ENCODE data around the gene RELL1. TPM values are rescaled to one million over a fixed set of nuclear protein-coding genes. Genes with fewer than 3 reads are reported as not detected.

Gene RELL1
- total RNA-seq, 5 donors from 2014 or later (not counting 1 experiment from before 2014, with no cell fraction given) = 21.6 to 30.1 (median 25.9) TPM

- H3K27me3 ChIP-seq (replicated peaks in 1 of 2; ENCODE audit: control insufficient read depth in 2 of 2, extremely low read depth in 1 of 2, insufficient read depth in 2 of 2, low read length in 1 of 2) = no peaks in the 10 kb centered on the region
- no peak overlapping the region for H3K4me3 ChIP-seq (ENCODE audit: control insufficient read depth in 1 of 2, extremely low read depth in 1 of 2, low read length in 1 of 2)
- DNase-seq (no peak), ATAC-seq (replicated peaks in 1 of 4) (no peak)
- no peak overlapping the region for H3K27ac ChIP-seq (ENCODE audit: low read length)
- Mint-ChIP-seq H3K27ac (no peak overlapping the region), H3K27me3 (no peaks in the 10 kb centered on the region), H3K9me3 (no peaks in the 10 kb centered on the region), H3K4me3 (no peak overlapping the region), H3K36me3 (peaks cover 56% of the 10 kb centered on the region), H3K4me1 (peaks cover 0 to 1% (median 0%) of the 10 kb centered on the region in 3 donors)
- H3K36me3 ChIP-seq (ENCODE audit: control insufficient read depth in 2 of 2, extremely low read depth in 1 of 2, insufficient read depth in 1 of 2, low read length in 1 of 2) = peaks cover 16 to 41% of the 10 kb centered on the region in 2 donors
- H3K9me3 ChIP-seq = no peaks in the 10 kb centered on the region
- CTCF ChIA-PET = no interaction called here
- no peaks in the 10 kb centered on the region for H3K4me1 ChIP-seq (ENCODE audit: control insufficient read depth in 1 of 2, extremely low read depth in 1 of 2, insufficient read depth in 2 of 2, low read length in 2 of 2)
- WGBS (ENCODE audit: insufficient coverage) = 100% methylated on average over 3 of the region's 4 CpGs
- POLR2A ChIA-PET = no interaction called here
Measured at GRCh38 chr4:37628977-37629609, 57.1 kb downstream of the RELL1 start.

- peak overlapping the region in 1 of 2 donors; percentile 59 for H3K27ac Mint-ChIP-seq
- no peak overlapping the region for H3K4me3 Mint-ChIP-seq
- Histone ChIP-seq H3K4me3 (ENCODE audit: control insufficient read depth in 1 of 2, extremely low read depth in 1 of 2, low read length in 1 of 2) (no peak overlapping the region), H3K4me1 (ENCODE audit: control insufficient read depth in 1 of 2, extremely low read depth in 1 of 2, insufficient read depth in 2 of 2, low read length in 2 of 2) (no peaks in the 10 kb centered on the region), H3K27ac (ENCODE audit: low read length) (no peak overlapping the region), H3K9me3 (no peaks in the 10 kb centered on the region), H3K36me3 (ENCODE audit: control insufficient read depth in 2 of 2, extremely low read depth in 1 of 2, insufficient read depth in 1 of 2, low read length in 1 of 2) (peaks cover 14 to 39% of the 10 kb centered on the region in 2 donors), H3K27me3 (replicated peaks in 1 of 2; ENCODE audit: control insufficient read depth in 2 of 2, extremely low read depth in 1 of 2, insufficient read depth in 2 of 2, low read length in 1 of 2) (no peaks in the 10 kb centered on the region)
- H3K9me3 Mint-ChIP-seq = no peaks in the 10 kb centered on the region
- ATAC-seq (replicated peaks in 1 of 4) = no peak
- WGBS (ENCODE audit: insufficient coverage) = 100% methylated on average over 2 of the region's 3 CpGs
- H3K27me3 Mint-ChIP-seq = no peaks in the 10 kb centered on the region
- H3K36me3 Mint-ChIP-seq = peaks cover 59% of the 10 kb centered on the region
- POLR2A ChIA-PET = no interaction called here
- H3K4me1 Mint-ChIP-seq = peaks cover 0 to 5% (median 1%) of the 10 kb centered on the region in 3 donors
- CTCF ChIA-PET = no interaction called here
- no peak for DNase-seq
Measured at GRCh38 chr4:37627263-37627662, 58.9 kb downstream of the RELL1 start.

DNA sequence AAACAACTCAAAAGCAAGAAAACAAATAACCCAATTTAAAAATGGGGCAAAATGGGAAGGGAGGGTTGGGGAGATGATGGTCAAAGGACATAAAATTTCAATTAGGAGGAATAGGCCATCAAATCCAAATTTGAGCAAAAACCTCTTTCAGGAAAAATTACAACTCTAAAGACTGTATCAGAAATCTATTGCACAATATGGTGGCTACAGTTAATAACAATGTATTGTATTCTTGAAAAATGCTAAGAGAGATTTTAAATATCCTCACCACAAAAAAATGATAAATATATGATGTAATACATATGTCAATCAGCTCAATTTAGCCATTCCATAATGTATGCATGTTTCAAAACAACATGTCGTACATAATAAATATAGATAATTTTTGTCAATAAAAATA, 60.7 kb downstream of the RELL1 start:
- no peak for ATAC-seq (replicated peaks in 1 of 4)
- no peaks in the 10 kb centered on the region for H3K9me3 ChIP-seq
- no peaks in the 10 kb centered on the region for H3K27me3 ChIP-seq (replicated peaks in 1 of 2; ENCODE audit: control insufficient read depth in 2 of 2, extremely low read depth in 1 of 2, insufficient read depth in 2 of 2, low read length in 1 of 2)
- Mint-ChIP-seq H3K4me3 (no peak overlapping the region), H3K4me1 (peaks cover 0 to 5% (median 1%) of the 10 kb centered on the region in 3 donors), H3K36me3 (peaks cover 53% of the 10 kb centered on the region), H3K27me3 (no peaks in the 10 kb centered on the region), H3K27ac (no peak overlapping the region), H3K9me3 (no peaks in the 10 kb centered on the region)
- DNase-seq = no peak
- WGBS (ENCODE audit: insufficient coverage) = no CpG with 5 or more reads among the region's 1 CpG
- ChIA-PET CTCF (no interaction called here), POLR2A (no interaction called here)
- H3K4me3 ChIP-seq (ENCODE audit: control insufficient read depth in 1 of 2, extremely low read depth in 1 of 2, low read length in 1 of 2) = no peak overlapping the region
- no peaks in the 10 kb centered on the region for H3K4me1 ChIP-seq (ENCODE audit: control insufficient read depth in 1 of 2, extremely low read depth in 1 of 2, insufficient read depth in 2 of 2, low read length in 2 of 2)
- peaks cover 5 to 30% of the 10 kb centered on the region in 2 donors for H3K36me3 ChIP-seq (ENCODE audit: control insufficient read depth in 2 of 2, extremely low read depth in 1 of 2, insufficient read depth in 1 of 2, low read length in 1 of 2)
- H3K27ac ChIP-seq (ENCODE audit: low read length) = no peak overlapping the region

GRCh38 chr4:37623940-37624339, 62.2 kb downstream of the RELL1 start:
- Histone ChIP-seq H3K4me1 (ENCODE audit: control insufficient read depth in 1 of 2, extremely low read depth in 1 of 2, insufficient read depth in 2 of 2, low read length in 2 of 2) (no peaks in the 10 kb centered on the region), H3K4me3 (ENCODE audit: control insufficient read depth in 1 of 2, extremely low read depth in 1 of 2, low read length in 1 of 2) (no peak overlapping the region), H3K36me3 (ENCODE audit: control insufficient read depth in 2 of 2, extremely low read depth in 1 of 2, insufficient read depth in 1 of 2, low read length in 1 of 2) (peaks cover 1 to 19% of the 10 kb centered on the region in 2 donors), H3K9me3 (no peaks in the 10 kb centered on the region), H3K27ac (ENCODE audit: low read length) (no peak overlapping the region), H3K27me3 (replicated peaks in 1 of 2; ENCODE audit: control insufficient read depth in 2 of 2, extremely low read depth in 1 of 2, insufficient read depth in 2 of 2, low read length in 1 of 2) (no peaks in the 10 kb centered on the region)
- Mint-ChIP-seq H3K4me3 (no peak overlapping the region), H3K27me3 (no peaks in the 10 kb centered on the region), H3K36me3 (peaks cover 44% of the 10 kb centered on the region), H3K9me3 (no peaks in the 10 kb centered on the region), H3K4me1 (peaks cover 0 to 5% (median 1%) of the 10 kb centered on the region in 3 donors), H3K27ac (no peak overlapping the region)
- DNase-seq = no peak
- 100% methylated on average over 2 of the region's 8 CpGs for WGBS (ENCODE audit: insufficient coverage)
- CTCF ChIA-PET = no interaction called here
- POLR2A ChIA-PET = no interaction called here
- ATAC-seq (replicated peaks in 1 of 4) = no peak

DNA sequence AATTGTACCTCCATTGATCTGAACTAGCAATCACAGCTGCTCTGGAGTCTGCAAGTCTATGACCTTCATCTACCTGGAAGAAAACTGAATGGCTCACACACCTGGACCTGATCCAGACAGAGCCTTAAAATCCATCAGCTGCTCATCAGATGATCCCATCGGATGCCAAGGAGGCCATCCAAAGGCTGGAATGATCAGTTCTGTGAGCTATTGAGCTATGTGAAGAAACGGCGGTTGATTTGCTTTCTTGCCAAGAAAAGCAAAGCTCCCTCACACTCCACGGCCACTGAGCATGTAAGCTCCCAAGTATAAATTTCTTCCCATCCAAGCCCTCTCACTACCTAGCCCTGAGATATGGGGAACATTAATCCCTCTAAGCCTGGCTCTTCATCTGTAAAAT, 63.1 kb downstream of the RELL1 start:
- H3K4me3 Mint-ChIP-seq = no peak overlapping the region
- DNase-seq = no peak
- POLR2A ChIA-PET = no interaction called here
- no CpG with 5 or more reads among the region's 4 CpGs for WGBS (ENCODE audit: insufficient coverage)
- peaks cover 0 to 5% (median 1%) of the 10 kb centered on the region in 3 donors for H3K4me1 Mint-ChIP-seq
- CTCF ChIA-PET = interaction anchor here (0.7 to 1.2 kb wide), 2 partner anchors 201 to 404 kb away, joined by 4 to 5 read pairs; no protein-coding TSS in a partner anchor
- no peaks in the 10 kb centered on the region for H3K27me3 Mint-ChIP-seq
- Histone ChIP-seq H3K27ac (ENCODE audit: low read length) (no peak overlapping the region), H3K4me1 (ENCODE audit: control insufficient read depth in 1 of 2, extremely low read depth in 1 of 2, insufficient read depth in 2 of 2, low read length in 2 of 2) (no peaks in the 10 kb centered on the region), H3K4me3 (ENCODE audit: control insufficient read depth in 1 of 2, extremely low read depth in 1 of 2, low read length in 1 of 2) (no peak overlapping the region), H3K9me3 (no peaks in the 10 kb centered on the region), H3K27me3 (replicated peaks in 1 of 2; ENCODE audit: control insufficient read depth in 2 of 2, extremely low read depth in 1 of 2, insufficient read depth in 2 of 2, low read length in 1 of 2) (no peaks in the 10 kb centered on the region), H3K36me3 (ENCODE audit: control insufficient read depth in 2 of 2, extremely low read depth in 1 of 2, insufficient read depth in 1 of 2, low read length in 1 of 2) (peaks cover 0 to 14% of the 10 kb centered on the region in 2 donors)
- no peak for ATAC-seq (replicated peaks in 1 of 4)
- H3K27ac Mint-ChIP-seq = no peak overlapping the region
- H3K36me3 Mint-ChIP-seq = peaks cover 38% of the 10 kb centered on the region
- H3K9me3 Mint-ChIP-seq = no peaks in the 10 kb centered on the region

- H3K4me1 ChIP-seq (ENCODE audit: control insufficient read depth in 1 of 2, extremely low read depth in 1 of 2, insufficient read depth in 2 of 2, low read length in 2 of 2) = no peaks in the 10 kb centered on the region
- peaks cover 24% of the 10 kb centered on the region for H3K36me3 Mint-ChIP-seq
- H3K9me3 Mint-ChIP-seq = no peaks in the 10 kb centered on the region
- no peak overlapping the region for H3K27ac Mint-ChIP-seq
- peaks cover 5 to 9% (median 9%) of the 10 kb centered on the region in 3 donors for H3K4me1 Mint-ChIP-seq
- H3K4me3 ChIP-seq (ENCODE audit: control insufficient read depth in 1 of 2, extremely low read depth in 1 of 2, low read length in 1 of 2) = no peak overlapping the region
- DNase-seq (no peak), ATAC-seq (replicated peaks in 1 of 4) (no peak)
- H3K36me3 ChIP-seq (ENCODE audit: control insufficient read depth in 2 of 2, extremely low read depth in 1 of 2, insufficient read depth in 1 of 2, low read length in 1 of 2) = peaks cover 3 to 18% of the 10 kb centered on the region in 2 donors
- ChIA-PET CTCF (no interaction called here), POLR2A (no interaction called here)
- no peak overlapping the region for H3K4me3 Mint-ChIP-seq
- no peaks in the 10 kb centered on the region for H3K9me3 ChIP-seq
- no peak overlapping the region for H3K27ac ChIP-seq (ENCODE audit: low read length)
- no peaks in the 10 kb centered on the region for H3K27me3 Mint-ChIP-seq
- H3K27me3 ChIP-seq (replicated peaks in 1 of 2; ENCODE audit: control insufficient read depth in 2 of 2, extremely low read depth in 1 of 2, insufficient read depth in 2 of 2, low read length in 1 of 2) = no peaks in the 10 kb centered on the region
Measured at GRCh38 chr4:37620176-37620575, 66.0 kb downstream of the RELL1 start.

DNA sequence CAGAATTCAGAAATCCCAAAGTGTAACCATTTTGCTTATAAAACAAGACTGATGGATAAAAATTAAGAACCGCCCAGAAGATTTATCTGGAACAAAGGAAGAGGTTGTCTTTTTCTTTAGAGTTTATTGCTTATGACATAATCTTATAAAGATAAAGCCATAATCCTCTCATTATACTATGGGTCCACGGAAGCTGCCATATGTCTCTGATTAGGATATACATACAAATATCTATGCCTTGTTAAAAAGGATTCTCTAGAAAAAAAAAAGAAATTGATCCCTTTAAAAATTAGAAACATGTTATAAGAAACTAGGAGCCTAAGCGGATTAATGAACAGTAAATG, 70.5 kb downstream of the RELL1 start:
- POLR2A ChIA-PET = no interaction called here
- H3K9me3 ChIP-seq = no peaks in the 10 kb centered on the region
- H3K27ac ChIP-seq (ENCODE audit: low read length) = no peak overlapping the region
- Mint-ChIP-seq H3K4me1 (peaks cover 5 to 9% (median 5%) of the 10 kb centered on the region in 3 donors), H3K27me3 (no peaks in the 10 kb centered on the region), H3K9me3 (no peaks in the 10 kb centered on the region), H3K36me3 (peaks cover 15% of the 10 kb centered on the region), H3K27ac (no peak overlapping the region), H3K4me3 (no peak overlapping the region)
- WGBS (ENCODE audit: insufficient coverage) = no CpG with 5 or more reads among the region's 3 CpGs
- CTCF ChIA-PET = no interaction called here
- DNase-seq (no peak), ATAC-seq (replicated peaks in 1 of 4) (no peak)
- H3K4me1 ChIP-seq (ENCODE audit: control insufficient read depth in 1 of 2, extremely low read depth in 1 of 2, insufficient read depth in 2 of 2, low read length in 2 of 2) = no peaks in the 10 kb centered on the region
- peaks cover 8 to 18% of the 10 kb centered on the region in 2 donors for H3K36me3 ChIP-seq (ENCODE audit: control insufficient read depth in 2 of 2, extremely low read depth in 1 of 2, insufficient read depth in 1 of 2, low read length in 1 of 2)
- H3K4me3 ChIP-seq (ENCODE audit: control insufficient read depth in 1 of 2, extremely low read depth in 1 of 2, low read length in 1 of 2) = no peak overlapping the region
- H3K27me3 ChIP-seq (replicated peaks in 1 of 2; ENCODE audit: control insufficient read depth in 2 of 2, extremely low read depth in 1 of 2, insufficient read depth in 2 of 2, low read length in 1 of 2) = no peaks in the 10 kb centered on the region

All from T-cell (primary cell).